Peyer's patch (tissue), 4 donors: ENCODE data around the gene KDM2A. TPM values are rescaled to one million over a fixed set of nuclear protein-coding genes. Genes with fewer than 3 reads are reported as not detected.
"Not testable (repeated sequence)": the region's sequence is repeated elsewhere in the genome, so short reads cannot be mapped to it uniquely, and the experiment has no call there.

Source experiments
- DNase-seq, 3 donors: peaks; one replicate each; pipeline ENCODE4 v3.0.0-alpha.2; 2017 to 2019
- H3K27ac ChIP-seq, 4 donors: fragments of 200-600 bp; sonication (generic); one replicate each; pipeline ENCODE4 v1.5.1; 2016 to 2019
- H3K27me3 ChIP-seq, 2 donors: fragments of 200-600 bp; sonication (generic); one replicate each; pipeline ENCODE4 v1.5.1; 2019
- H3K36me3 ChIP-seq, 3 donors: fragments of 200-600 bp; sonication (generic); one replicate each; pipeline ENCODE4 v1.5.1; 2016 to 2019
- H3K4me1 ChIP-seq, 4 donors: fragments of 200-600 bp; sonication (generic); one replicate each; pipeline ENCODE4 v1.5.1; 2016 to 2019
- H3K4me3 ChIP-seq, 4 donors: fragments of 200-600 bp; sonication (generic); 1 replicate in 3 of 4; 2 replicates in 1 of 4; pipeline ENCODE4 v1.5.1; 2016 to 2019; ENCODE audit warnings: mild to moderate bottlenecking in 1 of 4
- H3K9me3 ChIP-seq, 4 donors: fragments of 200-600 bp; sonication (generic); one replicate each; pipeline ENCODE4 v1.5.1; 2016 to 2019; ENCODE audit warnings: mild to moderate bottlenecking in 1 of 4
- POLR2A ChIP-seq, 2 donors: fragments of 450-650 bp; IDR thresholded peaks; one replicate each; pipeline ENCODE4 v1.5.1; 2017; ENCODE audit warnings: antibody characterized with exemption in 2 of 2, mild to moderate bottlenecking in 2 of 2, moderate library complexity in 2 of 2
- total RNA-seq, 4 donors: library from RNA; depleted of rRNA; stranded (reverse); fragments of >200 nt; gene quantifications; one replicate each; pipeline ENCODE4 v1.1.0, GENCODE V29; 2016
- TF ChIP-seq, protein P1 (sequence below), 6 experiments: fragments of 450-650 bp in 4 of 6; fragments of 200-600 bp in 2 of 6; sonication (generic) in 1 of 6; IDR thresholded peaks; one replicate each; pipeline ENCODE4 v1.5.1; 2017 to 2019; ENCODE audit warnings: antibody characterized with exemption in 6 of 6, mild to moderate bottlenecking in 3 of 6, moderate library complexity in 1 of 6

KDM2A gene
- total RNA-seq, 4 donors from 2014 or later = 76.7 to 225 (median 105) TPM

DNA sequence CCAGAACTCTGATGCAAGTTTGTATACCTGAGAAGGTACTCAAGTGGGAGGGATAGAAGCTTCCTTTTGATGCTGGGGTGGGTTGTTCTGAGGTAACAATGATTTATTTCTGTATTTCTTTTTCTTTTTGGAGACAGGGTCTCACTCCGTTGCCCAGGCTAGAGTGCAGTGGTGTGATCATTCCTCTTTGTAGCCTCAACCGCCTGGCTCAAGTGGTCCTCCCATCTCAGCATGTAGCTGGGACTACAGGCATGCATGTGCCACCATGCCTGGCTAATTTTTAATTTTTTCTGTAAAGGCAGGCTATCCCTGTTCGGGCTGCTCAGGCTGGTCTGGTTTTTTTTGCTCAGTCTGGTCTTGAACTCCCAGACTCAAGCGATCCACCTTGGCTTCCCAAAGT is 7.9 kb downstream of the KDM2A start:
- Histone ChIP-seq H3K4me3 (no peak overlapping the region), H3K36me3 (peaks cover 0 to 55% (median 0%) of the 10 kb centered on the region in 3 donors), H3K4me1 (peaks cover 0 to 15% (median 0%) of the 10 kb centered on the region in 4 donors)

DNA sequence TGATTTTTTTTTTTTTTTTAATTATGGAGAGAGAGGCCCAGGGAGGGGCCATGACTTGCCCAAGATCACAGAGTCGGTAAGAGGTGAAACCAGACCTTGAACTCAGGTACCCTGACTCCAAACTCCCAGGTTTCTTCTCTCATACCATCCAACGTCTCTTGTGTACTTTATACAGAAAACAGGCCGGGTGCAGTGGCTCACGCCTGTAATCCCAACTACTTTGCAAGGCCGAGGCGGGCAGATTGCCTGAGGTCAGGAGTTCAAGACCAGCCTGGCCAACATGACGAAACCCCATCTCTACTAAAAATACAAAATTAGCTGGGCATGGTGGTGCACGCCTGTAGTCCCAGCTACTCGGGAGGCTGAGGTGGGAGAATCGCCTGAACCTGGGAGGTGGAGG is 11.8 kb downstream of the KDM2A start:
- peaks cover 0 to 74% (median 1%) of the 10 kb centered on the region in 3 donors for H3K36me3 ChIP-seq
- H3K4me1 ChIP-seq, H3K27ac ChIP-seq, H3K27me3 ChIP-seq, H3K9me3 ChIP-seq, H3K4me3 ChIP-seq, DNase-seq: not testable (repeated sequence)

More for the DNA sequence above, 7.9 kb downstream of the KDM2A start:
- TF ChIP-seq, protein P1, sequence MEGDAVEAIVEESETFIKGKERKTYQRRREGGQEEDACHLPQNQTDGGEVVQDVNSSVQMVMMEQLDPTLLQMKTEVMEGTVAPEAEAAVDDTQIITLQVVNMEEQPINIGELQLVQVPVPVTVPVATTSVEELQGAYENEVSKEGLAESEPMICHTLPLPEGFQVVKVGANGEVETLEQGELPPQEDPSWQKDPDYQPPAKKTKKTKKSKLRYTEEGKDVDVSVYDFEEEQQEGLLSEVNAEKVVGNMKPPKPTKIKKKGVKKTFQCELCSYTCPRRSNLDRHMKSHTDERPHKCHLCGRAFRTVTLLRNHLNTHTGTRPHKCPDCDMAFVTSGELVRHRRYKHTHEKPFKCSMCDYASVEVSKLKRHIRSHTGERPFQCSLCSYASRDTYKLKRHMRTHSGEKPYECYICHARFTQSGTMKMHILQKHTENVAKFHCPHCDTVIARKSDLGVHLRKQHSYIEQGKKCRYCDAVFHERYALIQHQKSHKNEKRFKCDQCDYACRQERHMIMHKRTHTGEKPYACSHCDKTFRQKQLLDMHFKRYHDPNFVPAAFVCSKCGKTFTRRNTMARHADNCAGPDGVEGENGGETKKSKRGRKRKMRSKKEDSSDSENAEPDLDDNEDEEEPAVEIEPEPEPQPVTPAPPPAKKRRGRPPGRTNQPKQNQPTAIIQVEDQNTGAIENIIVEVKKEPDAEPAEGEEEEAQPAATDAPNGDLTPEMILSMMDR (IDR thresholded peaks at IDR 0.05) = no peak
- no peak for TF ChIP-seq POLR2A (IDR thresholded peaks at IDR 0.05)
- no peak for DNase-seq
- Histone ChIP-seq H3K27me3 (no peaks in the 10 kb centered on the region), H3K27ac (no peak overlapping the region), H3K9me3 (no peaks in the 10 kb centered on the region)

DNA sequence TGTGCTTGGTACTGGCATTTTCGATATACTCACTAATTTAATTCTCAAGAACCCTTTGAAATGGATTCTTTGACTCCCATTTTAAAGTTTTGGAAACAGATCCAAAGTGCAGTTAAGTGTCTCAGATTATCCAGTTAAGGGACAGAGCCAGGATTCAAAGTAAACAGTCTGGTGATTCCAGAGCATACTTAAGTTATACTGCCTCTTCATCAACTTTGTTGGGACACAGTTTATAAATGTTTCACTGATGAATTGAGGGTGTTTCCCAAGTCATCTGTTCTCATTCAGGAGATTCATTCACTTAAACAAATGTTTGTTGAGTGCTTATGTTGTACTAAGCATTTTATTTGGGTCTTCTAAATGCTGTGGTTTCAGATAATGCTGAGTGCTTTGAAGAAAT is 17.1 kb downstream of the KDM2A start:
- Histone ChIP-seq H3K4me1 (peaks cover 0 to 8% (median 0%) of the 10 kb centered on the region in 4 donors), H3K4me3 (no peak overlapping the region), H3K27ac (no peak overlapping the region), H3K27me3 (no peaks in the 10 kb centered on the region), H3K9me3 (no peaks in the 10 kb centered on the region), H3K36me3 (peaks cover 0 to 84% (median 3%) of the 10 kb centered on the region in 3 donors)
- no peak for DNase-seq
- TF ChIP-seq POLR2A (IDR thresholded peaks at IDR 0.05) = no peak
- TF ChIP-seq, protein P1 (IDR thresholded peaks at IDR 0.05) = no peak

DNA sequence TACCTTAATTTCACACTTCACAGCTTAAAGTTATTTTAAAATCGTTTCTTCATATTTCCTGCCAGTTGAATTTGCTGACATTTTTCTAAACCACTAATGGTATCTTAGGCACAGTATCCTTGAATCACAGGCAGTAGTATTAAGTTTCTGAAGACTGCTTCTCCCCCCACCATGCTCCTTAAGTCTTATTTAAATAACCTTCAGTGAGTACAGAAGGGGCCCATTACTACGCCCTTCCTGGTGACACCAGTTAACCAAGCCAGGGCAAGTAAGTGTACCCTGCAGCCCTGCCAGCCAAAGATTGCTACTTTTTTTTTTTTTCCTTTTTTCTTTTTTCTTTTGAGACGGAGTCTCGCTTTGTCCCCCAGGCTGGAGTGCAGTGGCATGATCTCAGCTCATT is 19.9 kb downstream of the KDM2A start:
- TF ChIP-seq, protein P1 (IDR thresholded peaks at IDR 0.05) = no peak
- no peak for TF ChIP-seq POLR2A (IDR thresholded peaks at IDR 0.05)
- Histone ChIP-seq H3K4me3 (no peak overlapping the region), H3K27me3 (no peaks in the 10 kb centered on the region), H3K9me3 (no peaks in the 10 kb centered on the region), H3K36me3 (peaks cover 0 to 84% (median 3%) of the 10 kb centered on the region in 3 donors), H3K27ac (no peak overlapping the region), H3K4me1 (peaks cover 0 to 5% (median 0%) of the 10 kb centered on the region in 4 donors)
- DNase-seq = no peak

DNA sequence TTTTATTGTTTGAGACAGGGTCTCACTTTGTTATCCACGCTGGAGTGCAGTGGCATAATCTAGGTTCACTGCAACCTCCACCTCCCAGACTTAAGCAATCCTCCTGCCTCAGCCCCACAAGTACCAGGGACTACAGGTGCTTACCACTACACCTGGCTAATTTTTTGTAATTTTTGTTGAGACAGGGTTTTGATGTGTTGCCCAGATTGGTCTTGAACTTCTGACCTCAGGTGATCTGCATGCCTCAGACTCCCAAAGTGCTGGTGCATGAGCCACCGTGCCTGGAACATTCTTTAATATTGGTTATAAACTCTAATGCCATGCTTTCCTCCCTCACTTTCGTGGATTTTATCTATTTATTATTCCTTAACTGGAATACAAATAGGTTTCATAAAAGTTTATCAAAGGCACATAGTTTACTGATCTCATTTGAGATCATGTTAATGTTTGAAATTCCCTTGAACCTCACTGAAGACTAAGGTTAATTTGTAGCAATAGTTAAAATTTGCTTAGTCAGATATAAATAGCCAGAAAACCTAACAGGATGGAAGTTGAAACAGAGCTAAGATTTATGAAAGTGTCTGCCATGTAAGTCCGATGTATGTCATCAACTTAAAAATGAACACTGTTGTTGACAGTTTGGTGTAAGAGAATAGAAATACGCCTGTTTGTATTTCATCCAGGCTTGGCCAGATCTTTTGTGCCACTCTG is 27.6 kb downstream of the KDM2A start:
- Histone ChIP-seq H3K36me3 (peaks cover 0 to 76% (median 0%) of the 10 kb centered on the region in 3 donors), H3K4me1 (no peaks in the 10 kb centered on the region), H3K27ac (no peak overlapping the region), H3K9me3 (no peaks in the 10 kb centered on the region), H3K27me3 (no peaks in the 10 kb centered on the region), H3K4me3 (no peak overlapping the region)
- TF ChIP-seq, protein P1 (IDR thresholded peaks at IDR 0.05) = no peak
- TF ChIP-seq POLR2A (IDR thresholded peaks at IDR 0.05) = no peak
- DNase-seq = no peak

DNA sequence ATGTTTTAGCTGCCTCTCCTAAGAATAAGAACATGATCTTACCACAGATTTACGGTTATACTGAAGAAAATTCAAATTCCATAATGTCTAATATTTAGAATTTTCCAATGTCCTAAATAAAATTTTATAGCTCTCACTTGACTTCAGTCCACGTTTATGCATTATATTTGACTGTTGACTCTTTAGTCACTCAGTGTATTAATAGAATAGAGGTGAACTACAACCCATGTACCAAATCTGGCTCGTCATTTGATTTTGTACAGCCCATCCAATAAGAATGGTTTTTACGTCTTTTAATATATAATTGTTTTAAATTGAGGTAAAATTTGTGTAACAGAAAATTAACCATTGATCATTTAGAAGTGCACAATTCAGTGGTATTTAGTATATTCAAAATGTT is 34.9 kb downstream of the KDM2A start:
- no peak overlapping the region for H3K27ac ChIP-seq
- no peak for TF ChIP-seq POLR2A (IDR thresholded peaks at IDR 0.05)
- TF ChIP-seq, protein P1 (IDR thresholded peaks at IDR 0.05) = no peak

More for the DNA sequence above, 34.9 kb downstream of the KDM2A start:
- Histone ChIP-seq H3K4me3 (no peak overlapping the region), H3K36me3 (peaks cover 0 to 37% (median 0%) of the 10 kb centered on the region in 3 donors), H3K9me3 (no peaks in the 10 kb centered on the region), H3K4me1 (no peaks in the 10 kb centered on the region), H3K27me3 (no peaks in the 10 kb centered on the region)
- no peak for DNase-seq
